GM18907 (cell line): ENCODE measurements around the gene CD79B.
"Not testable (repeated sequence)": the region's sequence is repeated elsewhere in the genome, so short reads cannot be mapped to it uniquely, and the experiment has no call there.

Source experiments
- ATAC-seq: cut with Tn5 transposase; IDR thresholded peaks from one replicate; pipeline ENCODE4 v1.9.1; 2021; ENCODE audit warnings: mild to moderate bottlenecking, moderate library complexity; ENCODE audit not compliant: unreplicated experiment

Gene CD79B

DNA sequence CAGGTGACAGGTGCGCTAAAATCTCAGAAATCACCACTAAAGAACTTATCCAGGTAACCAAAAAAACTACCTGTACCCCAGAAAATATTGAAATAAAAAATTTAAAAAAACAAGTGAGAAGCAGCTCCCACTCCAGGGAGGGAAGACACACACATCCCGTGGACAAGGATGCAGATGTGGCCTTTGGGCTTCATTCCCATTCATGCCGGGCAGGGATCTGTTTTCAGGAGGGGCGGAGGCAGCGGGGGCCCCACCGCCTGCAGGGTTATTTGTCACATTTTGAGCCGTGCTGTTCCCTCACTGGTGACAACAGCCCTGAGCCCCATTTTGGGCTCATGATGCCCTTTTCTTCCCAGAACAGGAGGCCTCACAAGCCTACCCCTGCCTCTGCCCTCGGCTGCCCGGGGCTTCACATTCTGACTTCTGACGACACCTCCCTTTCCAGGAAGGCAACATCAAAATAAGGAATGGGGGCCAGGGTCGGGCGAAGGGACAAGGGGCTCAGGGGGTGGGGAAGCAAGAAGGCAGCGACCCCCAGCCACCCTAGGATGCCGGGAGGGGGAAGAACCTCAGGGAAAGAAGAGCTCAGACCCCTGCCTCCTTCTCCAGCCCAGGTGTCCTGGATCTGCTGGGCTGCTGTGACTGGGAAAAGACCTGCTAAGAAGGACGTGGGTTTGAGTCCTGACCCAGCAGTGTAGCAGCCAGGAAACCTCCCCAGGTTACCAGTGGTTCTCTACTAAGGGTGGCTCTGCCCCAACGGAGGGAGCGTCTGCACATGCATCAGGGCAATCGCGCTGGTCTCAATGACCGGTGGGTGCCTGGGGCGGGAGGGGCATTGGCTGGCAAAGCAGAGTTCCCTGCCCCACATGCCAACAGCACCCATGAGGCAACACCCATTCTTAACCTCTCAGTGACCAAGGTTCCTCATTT is 2.3 kb upstream of the CD79B start:
- ATAC-seq, result no peak

DNA sequence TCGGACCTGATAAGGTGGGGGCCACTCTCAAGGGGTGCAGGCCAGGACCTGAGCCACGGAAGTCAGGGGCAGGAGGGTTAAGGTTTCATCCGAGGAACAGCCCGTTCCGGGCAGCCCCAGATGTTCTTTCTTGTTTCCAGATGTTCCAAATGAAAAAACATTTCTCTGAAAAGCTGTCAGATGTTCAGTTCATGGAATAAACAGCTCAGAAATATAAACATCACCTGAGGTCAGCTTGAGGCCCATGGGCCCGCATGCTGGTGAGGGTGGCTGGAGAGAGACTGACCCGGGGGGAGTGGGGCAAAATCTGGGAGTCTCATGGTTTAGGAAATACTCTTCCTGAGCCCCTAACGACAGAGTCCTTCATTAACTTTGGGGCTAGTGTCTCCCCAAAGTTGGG is 1.5 kb upstream of the CD79B start:
- no peak for ATAC-seq

DNA sequence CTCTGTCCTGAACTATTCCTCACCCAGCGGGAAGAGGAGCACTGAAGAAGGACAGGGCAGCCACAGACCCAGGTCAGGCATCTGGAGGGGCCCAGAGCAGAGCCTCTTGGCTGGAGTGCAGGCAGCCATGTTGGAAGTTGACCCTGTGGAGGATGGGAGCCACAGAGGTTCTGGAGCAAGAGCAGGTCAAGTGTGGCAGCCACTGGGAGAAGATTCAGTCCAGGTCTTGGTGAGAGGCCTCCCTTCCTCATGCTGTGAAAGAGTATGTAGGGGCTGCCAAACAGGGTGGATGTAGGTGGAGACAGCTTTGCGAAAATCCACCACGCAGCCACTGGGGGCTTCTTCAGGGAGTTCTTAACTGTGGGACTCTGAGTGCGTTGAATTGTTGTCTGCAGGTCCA is 590 bp upstream of the CD79B start:
- ATAC-seq, result peak; percentile 22

DNA sequence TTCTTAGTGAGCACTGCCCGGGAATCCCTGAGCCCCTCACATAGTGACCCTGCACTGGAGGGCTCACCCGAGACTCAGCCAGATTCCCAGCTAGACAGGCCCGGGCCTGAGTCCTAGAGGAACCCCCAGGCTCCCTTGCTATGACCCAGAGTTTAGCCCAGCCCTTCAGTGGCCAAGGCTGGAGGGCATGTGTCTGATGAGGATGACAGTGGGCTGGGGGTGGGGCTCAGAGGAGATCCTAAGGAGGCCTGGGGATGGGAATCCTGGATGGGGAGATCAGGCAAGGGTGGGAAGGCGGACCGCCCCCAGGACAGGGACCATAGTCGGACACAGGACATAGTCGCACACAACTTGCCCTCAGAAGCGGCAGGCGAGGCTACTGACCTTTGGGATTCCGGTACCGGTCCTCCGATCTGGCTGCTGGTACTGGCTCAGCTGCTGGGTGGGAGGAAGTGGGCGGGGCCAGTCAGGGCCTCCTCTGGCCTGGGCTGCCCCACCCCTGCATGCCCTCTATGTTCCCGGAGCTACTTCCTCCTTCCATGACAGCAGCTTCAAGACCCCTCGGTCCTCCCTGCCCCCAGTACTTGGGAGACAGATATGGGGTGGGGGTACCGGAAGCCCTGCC is 1.1 kb downstream of the CD79B start:
- ATAC-seq, result peak; percentile 31

DNA sequence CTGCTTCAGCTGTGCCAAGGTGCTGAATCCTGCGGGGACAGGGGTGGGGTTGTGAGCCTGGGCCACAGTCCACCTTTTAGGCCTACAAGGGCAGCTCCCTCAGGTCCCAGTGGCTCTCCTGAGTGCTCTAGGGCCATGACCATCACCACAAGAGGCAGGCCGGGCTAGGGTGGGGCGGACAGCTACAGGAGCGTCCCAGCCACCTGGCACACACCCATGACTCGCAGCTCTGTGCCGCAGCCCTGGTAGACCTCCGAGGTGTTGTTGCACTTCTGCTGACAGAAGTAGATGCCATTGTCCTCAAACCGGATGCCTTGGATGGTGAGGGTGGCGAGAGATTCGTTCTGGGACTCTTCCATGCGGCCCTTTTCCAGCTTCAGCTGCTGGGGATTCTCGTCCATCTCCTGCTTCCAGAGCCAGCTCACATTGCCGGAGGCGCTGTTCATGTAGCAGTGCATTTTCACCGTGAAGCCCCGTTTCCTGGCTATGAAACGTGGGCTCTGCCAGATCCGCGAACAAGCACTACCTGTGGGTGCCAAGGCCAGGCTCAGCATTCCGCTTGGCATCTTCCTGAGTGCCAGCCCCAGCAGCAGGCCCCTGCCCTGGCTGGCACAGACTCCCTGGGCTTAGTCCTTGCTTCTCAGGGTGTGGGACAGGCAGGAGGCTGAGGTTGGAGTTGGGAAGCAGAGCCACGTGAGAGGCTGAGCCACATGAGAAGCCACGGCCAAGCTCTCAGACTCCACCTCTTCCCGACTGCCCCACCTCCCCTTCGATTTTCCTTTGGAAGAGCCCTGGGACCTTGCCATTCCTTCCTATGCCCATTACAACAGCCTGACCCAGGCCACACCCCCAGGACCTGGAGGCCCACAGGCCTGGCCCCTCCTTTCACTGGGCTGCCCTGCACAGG is 2.0 kb downstream of the CD79B start:
- no peak for ATAC-seq

DNA sequence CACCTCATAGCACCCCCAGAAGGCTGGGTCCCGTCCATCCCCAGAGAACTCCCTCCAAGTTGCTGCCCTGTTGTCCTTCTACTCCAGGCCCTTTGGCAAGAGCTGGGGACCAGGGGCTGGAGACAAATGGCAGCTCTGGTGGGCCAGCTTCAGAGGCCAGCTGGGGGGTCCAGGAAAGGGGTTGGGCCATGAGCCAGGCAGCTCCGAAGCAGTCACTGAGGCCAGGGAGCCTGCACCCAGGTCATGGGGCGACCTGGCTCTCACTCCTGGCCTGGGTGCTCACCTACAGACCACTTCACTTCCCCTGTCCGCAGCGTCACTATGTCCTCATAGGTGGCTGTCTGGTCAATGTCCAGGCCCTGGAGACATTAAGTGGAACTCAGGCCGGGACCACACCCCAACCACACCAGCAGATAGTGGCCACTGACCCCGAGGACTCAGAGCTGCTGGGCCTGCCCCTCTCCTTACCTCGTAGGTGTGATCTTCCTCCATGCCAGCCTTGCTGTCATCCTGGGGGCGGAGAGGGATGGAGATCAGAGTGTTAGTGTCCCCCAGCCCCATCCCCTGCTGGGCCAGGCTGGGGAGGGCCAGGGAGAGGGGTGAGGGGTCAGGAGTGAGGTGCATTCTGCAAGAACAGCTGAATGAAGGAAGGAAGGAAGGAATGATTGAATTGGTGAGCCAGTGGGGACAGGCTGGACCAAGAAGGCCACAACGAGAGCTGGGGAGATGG is 3.0 kb downstream of the CD79B start:
- ATAC-seq, result no peak

DNA sequence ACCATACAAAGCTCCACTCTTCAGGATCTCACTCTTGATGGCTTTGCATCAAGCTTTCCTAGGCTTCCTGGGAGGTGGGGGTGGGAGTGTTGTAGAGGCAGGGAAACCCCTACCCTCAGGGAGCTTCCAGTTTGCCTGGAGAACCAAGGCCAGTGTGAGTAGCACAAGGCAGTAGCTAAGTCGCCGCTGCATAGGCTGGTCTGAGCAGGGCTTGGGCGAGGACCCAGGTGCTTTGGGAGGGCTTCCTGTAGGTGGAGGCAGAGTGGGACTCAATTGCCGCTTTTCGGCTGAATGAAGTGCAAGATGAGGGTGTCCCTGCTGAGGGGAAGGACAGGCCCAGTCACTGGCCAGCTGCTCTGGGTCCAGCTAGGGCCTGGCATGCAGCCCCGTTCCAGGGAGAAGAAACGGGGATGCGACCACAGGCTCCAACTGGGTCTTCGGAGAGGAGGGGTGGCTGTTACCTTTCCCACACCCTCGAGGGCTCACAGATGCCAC is 3.9 kb downstream of the CD79B start:
- ATAC-seq, result no peak

DNA sequence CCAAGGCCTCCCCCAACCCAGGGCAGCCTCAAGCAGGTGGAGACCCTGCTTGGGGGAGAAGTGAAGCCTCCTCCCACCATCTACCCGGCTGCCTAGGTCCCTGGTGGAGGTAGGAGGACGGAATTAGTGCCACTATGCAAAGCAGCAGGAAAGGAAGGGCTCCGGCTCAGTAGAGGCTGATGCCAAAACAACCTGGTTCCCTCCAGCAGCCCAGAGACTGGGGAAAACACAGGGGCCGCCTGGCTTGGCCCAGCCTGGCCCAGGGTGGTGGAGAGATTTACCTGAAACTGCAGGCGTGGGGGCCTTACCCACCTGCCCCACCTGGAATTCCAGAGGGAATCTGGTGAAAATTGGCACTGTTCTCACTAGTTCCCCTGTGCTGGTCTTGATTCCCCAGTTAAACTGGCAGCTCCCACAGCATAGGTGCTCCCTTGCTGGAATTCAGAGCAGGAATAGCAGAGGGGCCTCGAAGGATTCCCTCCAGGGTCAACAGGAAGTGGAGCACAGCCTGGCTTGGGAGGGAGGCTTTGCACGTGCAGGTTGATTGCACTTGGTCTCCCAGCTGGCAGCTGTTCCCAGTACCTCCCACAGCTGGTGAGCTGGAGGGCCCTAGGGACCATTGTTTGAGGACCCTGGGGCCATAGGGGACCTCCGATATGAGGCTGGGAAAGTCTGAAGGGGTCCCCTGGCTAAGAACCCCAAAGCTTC is 4.5 kb downstream of the CD79B start:
- ATAC-seq, result no peak

DNA sequence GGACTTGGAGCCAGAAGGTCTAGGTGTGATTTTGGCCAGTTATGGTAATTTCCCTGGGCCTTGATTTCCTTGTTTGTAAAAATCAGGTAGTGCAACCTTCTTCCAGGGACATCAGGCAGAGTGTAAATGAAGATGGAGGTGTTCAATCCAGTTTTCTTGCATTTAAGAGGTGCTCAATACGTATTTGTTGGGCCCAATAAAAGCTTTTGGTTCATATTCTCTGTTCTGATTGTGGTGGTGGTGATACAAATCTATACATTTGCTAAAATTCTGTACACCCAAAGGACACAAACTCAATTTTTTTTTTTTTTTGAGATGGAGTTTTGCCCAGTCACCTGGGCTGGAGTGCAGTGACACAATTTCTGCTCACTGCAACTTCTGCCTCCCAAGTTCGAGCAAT is 6.0 kb downstream of the CD79B start:
- ATAC-seq, result peak; percentile 3

DNA sequence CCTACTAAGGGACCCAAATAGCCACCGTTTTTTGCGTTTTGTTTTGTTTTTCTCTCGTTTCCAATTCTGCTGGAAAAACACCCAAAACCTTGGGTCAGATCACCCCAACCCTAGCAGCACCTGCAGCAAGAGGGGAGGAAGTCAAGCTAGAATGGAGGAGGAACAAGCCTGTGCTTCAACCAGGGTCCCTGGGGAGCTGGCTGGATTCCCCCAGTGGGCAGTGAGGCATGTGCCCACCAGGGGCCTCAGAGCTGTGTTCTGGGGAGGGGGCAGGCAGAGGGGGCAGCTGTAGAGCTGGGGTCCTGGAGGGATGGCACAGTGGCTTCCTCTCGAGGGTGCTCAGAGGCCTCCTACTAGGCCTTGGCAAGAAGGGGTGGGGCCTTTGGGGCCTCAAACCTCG is 6.5 kb downstream of the CD79B start:
- ATAC-seq, result peak; percentile 46

DNA sequence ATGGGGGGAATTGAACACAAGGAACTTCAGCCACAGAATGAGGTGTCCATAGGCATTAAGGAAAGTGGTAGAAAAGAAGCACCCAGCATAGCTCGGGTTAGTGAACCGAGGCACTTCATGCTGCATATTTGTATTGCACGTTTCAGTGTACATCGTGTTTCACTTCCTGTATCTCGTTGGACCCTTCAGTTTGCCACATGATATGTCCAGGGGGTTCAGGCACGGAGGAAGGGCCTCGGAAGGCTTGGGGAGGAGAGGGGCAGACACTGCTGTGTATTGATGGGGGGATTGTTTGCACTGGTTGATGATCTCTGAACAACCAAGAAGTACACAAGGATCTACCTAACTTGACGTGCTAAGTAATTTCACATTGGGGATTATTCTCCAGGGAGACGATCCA is 9.7 kb downstream of the CD79B start:
- not testable (repeated sequence) for ATAC-seq

DNA sequence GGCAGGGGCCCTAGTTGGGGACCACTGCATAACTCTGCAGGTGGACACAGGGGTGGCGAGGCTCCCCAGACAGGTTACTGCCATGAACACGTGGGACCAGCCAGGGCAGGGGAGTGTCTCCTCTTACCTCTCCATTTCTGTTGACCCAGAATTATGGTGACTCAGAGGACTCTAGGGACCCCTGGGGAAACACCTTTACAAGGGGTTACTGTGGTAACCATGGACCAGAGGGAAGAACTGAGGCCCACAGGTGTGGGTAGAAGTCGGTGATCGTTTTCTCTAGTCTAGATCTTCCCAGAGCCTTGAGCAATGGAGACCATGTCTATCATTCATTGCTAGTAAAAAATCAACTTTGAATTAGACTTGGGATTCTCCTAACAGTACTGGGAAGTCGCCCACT is 11.4 kb downstream of the CD79B start:
- ATAC-seq, result not testable (repeated sequence)

DNA sequence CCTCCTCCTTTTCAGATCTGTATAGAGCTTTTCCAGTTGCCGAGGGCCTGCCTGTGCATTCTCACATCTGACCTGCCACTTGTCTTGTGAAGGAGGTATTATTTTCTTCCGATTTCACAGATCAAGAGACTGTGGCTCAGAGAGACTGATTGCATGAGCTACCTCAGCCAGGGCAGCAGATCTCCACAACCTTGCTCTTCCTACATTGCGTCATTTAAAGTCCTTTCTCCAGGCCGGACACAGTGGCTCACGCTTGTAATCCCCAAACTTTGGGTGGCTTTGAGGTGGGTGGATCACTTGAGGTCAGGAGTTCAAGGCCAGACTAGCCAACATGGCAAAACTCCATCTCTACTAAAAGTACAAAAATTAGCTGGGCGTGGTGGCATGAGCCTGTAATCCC is 12.1 kb downstream of the CD79B start:
- not testable (repeated sequence) for ATAC-seq

DNA sequence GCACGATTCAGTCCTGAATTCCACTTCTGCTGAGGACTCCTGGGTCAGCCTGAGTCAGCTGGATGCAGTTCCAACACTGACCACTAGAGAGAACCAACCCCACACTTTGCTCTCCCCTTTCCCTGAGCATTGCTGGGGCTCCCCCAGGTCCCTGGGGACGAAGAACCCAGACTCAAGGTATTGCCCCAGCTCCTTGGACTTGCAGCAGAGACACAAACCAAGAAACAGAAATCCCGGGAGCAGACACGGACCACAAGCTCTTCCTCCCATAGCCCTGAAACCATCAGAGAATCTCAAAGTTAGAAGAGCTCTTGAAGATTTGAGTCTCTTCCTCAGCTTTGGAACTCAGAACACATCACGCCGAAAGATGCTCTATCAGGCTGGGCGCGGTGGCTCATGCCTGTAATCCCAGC is 12.8 kb downstream of the CD79B start:
- peak; percentile 71 for ATAC-seq

DNA sequence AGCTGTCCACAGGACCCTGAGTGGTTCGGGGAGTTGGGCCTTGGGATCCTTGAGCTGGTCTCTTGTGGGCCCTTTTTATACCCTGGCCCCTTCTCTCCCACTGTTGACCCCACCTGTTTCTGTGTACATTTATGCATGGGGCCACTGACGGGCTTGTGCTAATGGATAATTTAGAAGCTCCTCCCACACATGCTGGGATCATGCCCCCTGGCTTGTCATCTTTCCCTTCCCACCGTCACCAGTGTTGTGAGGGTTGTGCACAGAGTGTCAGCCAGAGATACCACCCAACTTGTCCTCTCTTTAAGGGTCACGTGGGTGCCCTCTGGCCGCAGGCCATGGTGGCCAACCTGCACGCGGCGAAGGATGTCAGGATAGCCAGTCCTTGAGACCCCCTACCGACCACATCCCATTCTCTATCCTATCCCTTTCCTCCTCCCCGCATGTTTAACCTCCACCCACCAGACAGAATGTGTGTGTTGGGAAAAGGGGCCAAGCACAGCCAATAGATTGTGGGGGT is 13.3 kb downstream of the CD79B start, which contains the start of gene GH1:
Gene GH1, minus strand, starts transcription at position 51 of the 517 bp plus-strand sequence. CDS start 63 bp downstream, outside the sequence.
- not testable (repeated sequence) for ATAC-seq

DNA sequence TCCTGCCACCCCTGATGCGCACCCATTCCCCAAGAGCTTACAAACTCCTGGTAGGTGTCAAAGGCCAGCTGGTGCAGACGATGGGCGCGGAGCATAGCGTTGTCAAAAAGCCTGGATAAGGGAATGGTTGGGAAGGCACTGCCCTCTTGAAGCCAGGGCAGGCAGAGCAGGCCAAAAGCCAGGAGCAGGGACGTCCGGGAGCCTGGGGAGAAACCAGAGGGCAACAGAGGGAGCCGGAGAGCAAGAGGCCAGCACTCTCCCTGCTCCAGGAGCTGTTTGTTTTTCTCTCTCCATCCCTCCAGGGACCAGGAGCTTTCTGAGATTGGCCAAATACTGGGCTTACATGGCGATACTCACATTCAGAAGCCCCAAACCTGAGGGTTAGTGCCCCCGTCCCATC is 13.8 kb downstream of the CD79B start:
- ATAC-seq, result no peak

DNA sequence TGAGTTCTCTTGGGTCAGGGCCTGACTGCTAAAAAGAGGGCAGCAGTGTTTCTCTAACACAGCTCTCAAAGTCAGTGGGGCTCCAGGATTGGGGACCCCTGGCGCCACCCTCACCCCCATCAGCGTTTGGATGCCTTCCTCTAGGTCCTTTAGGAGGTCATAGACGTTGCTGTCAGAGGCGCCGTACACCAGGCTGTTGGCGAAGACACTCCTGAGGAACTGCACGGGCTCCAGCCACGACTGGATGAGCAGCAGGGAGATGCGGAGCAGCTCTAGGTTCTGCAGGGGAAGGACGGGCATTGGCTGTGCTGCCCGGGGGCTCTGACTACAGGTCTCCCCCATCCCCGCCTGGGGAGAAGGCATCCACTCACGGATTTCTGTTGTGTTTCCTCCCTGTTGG is 14.5 kb downstream of the CD79B start:
- ATAC-seq, result no peak

DNA sequence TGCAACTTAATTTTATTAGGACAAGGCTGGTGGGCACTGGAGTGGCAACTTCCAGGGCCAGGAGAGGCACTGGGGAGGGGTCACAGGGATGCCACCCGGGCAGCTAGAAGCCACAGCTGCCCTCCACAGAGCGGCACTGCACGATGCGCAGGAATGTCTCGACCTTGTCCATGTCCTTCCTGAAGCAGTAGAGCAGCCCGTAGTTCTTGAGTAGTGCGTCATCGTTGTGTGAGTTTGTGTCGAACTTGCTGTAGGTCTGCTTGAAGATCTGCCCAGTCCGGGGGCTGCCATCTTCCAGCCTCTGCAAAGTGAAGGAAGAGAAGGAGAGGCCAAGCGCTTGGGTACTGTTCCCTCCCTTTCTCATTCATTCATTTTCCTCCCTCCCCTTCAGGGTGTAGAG is 14.9 kb downstream of the CD79B start:
- ATAC-seq, result not testable (repeated sequence)

DNA sequence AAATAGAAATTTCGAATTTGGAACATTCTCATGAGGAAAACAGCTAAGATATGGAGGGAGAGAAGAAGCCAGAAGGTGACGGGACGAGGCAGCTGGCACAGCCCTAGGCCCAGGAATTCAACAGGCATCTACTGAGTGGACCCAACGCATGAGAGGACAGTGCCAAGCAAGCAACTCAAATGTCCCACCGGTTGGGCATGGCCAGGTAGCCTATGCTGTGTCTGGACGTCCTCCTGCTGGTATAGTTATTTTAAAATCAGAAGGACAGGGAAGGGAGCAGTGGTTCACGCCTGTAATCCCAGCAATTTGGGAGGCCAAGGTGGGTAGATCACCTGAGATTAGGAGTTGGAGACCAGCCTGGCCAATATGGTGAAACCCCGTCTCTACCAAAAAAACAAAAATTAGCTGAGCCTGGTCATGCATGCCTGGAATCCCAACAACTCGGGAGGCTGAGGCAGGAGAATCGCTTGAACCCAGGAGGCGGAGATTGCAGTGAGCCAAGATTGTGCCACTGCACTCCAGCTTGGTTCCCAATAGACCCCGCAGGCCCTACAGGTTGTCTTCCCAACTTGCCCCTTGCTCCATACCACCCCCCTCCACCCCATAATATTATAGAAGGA is 15.5 kb downstream of the CD79B start:
- no peak for ATAC-seq
